HCT116 (cell line): ENCODE measurements around the gene SHC2. TPM values are rescaled to one million over a fixed set of nuclear protein-coding genes. Genes with fewer than 3 reads are reported as not detected.

Source experiments
- ATAC-seq: fragments of 200-7000 bp; cut with Tn5 transposase; 2 replicates; pipeline ENCODE4 v1.9.1; 2020; ENCODE audit warnings: mild to moderate bottlenecking, moderate library complexity
- BruUV-seq: library from RNA; stranded (reverse); fragments of 400-500 nt; replicated peaks from 2 replicates; lab custom pipeline; 2021; lab: Mats Ljungman, UMichigan
- CTCF ChIA-PET: fragments of 300-600 bp; sonication (Branson Sonifier 250); formaldehyde crosslinking; loops from one replicate; lab custom pipeline; 2021; ENCODE audit warnings: antibody characterized with exemption; lab: Charles Lee
- POLR2A ChIA-PET: fragments of 300-600, 350-600 bp; sonication (Branson Sonifier 250); formaldehyde crosslinking; loops from one replicate; lab custom pipeline; 2021; ENCODE audit warnings: antibody characterized with exemption; lab: Charles Lee
- RAD21 ChIA-PET, 2 experiments: fragments of 300-600 bp; sonication (Branson Sonifier 250); formaldehyde crosslinking; loops; one replicate each; lab custom pipeline; 2023; ENCODE audit warnings: low total read pairs in 2 of 2; ENCODE audit not compliant: uncharacterized antibody in 2 of 2, unreplicated experiment in 2 of 2, low non-redundant PET in 1 of 2; lab: Charles Lee
- DNase-seq: peaks from one replicate; pipeline ENCODE4 v3.0.0-alpha.2; 2010; ENCODE audit warnings: low read depth, low spot score
- H2AFZ ChIP-seq: fragments of 200-600 bp; shearing (Covaris generic), sonication (generic); 2 replicates; pipeline ENCODE4 v1.6.1; 2017; ENCODE audit warnings: low read depth, mixed run types, mixed read lengths, antibody characterized with exemption, low read length; ENCODE audit not compliant: poor library complexity, severe bottlenecking
- H3K27ac ChIP-seq: 2 replicates; pipeline ENCODE4 v1.5.1; 2012; ENCODE audit warnings: low read depth, low read length
- H3K27me3 ChIP-seq: fragments of 200-600 bp; sonication (generic); 2 replicates; pipeline ENCODE4 v1.6.1; 2016; ENCODE audit warnings: mixed run types, low read length, mixed read lengths; ENCODE audit not compliant: insufficient read depth
- H3K36me3 ChIP-seq, 2 experiments: fragments of 200-500 bp in 1 of 2; fragments of 200-600 bp in 1 of 2; sonication (Bioruptor generic) in 1 of 2; sonication (generic) in 1 of 2; 2 replicates each; pipeline versions ENCODE4 v1.5.1 to v1.6.1; 2014 to 2016; ENCODE audit warnings: low read length in 2 of 2, inconsistent platforms in 1 of 2, mixed read lengths in 1 of 2, mixed run types in 1 of 2; ENCODE audit not compliant: insufficient read depth in 2 of 2, control insufficient read depth in 1 of 2
- H3K4me1 ChIP-seq, 2 experiments: fragments of 200-600 bp in 1 of 2; sonication (generic) in 1 of 2; 2 replicates each; pipeline versions ENCODE4 v1.5.1 to v1.6.1; 2012 to 2017; ENCODE audit warnings: low read length in 2 of 2, inconsistent platforms in 1 of 2, mild to moderate bottlenecking in 1 of 2, mixed read lengths in 1 of 2, mixed run types in 1 of 2, moderate library complexity in 1 of 2; ENCODE audit not compliant: insufficient read depth in 2 of 2, control insufficient read depth in 1 of 2
- H3K4me2 ChIP-seq: fragments of 200-600 bp; sonication (generic); 2 replicates; pipeline ENCODE4 v1.6.1; 2017; ENCODE audit warnings: mixed run types, low read length, mixed read lengths
- H3K4me3 ChIP-seq, 2 experiments: fragments of 200-600 bp in 1 of 2; sonication (generic) in 1 of 2; replicated peaks in 1 of 2; 2 replicates each; pipeline ENCODE4 v1.5.1; 2011 to 2016; ENCODE audit warnings: low read length in 2 of 2, control low read depth in 1 of 2, low read depth in 1 of 2, mild to moderate bottlenecking in 1 of 2, mixed read lengths in 1 of 2, mixed run types in 1 of 2
- H3K79me2 ChIP-seq: fragments of 200-600 bp; sonication (generic); 2 replicates; pipeline ENCODE4 v1.6.1; 2017; ENCODE audit warnings: mild to moderate bottlenecking, mixed run types, low read length, moderate library complexity, mixed read lengths; ENCODE audit not compliant: insufficient read depth
- H3K9ac ChIP-seq: fragments of 200-600 bp; sonication (generic); 2 replicates; pipeline ENCODE4 v1.6.1; 2016; ENCODE audit warnings: low read length, mixed read lengths
- H3K9me2 ChIP-seq: fragments of 200-600 bp; sonication (generic), shearing (Covaris generic); 2 replicates; pipeline ENCODE4 v1.6.1; 2017; ENCODE audit warnings: mixed run types, mild to moderate bottlenecking, moderate library complexity; ENCODE audit not compliant: insufficient read depth
- H3K9me3 ChIP-seq, 2 experiments: fragments of 200-500 bp in 1 of 2; fragments of 200-600 bp in 1 of 2; sonication (Bioruptor generic) in 1 of 2; sonication (generic) in 1 of 2; 2 replicates each; pipeline ENCODE4 v1.6.1; 2014 to 2017; ENCODE audit warnings: low read length in 2 of 2, mixed read lengths in 2 of 2, inconsistent platforms in 1 of 2, low read depth in 1 of 2, mild to moderate bottlenecking in 1 of 2, mixed run types in 1 of 2, moderate library complexity in 1 of 2; ENCODE audit not compliant: control insufficient read depth in 1 of 2, insufficient read depth in 1 of 2
- H4K20me1 ChIP-seq: fragments of 200-600 bp; sonication (generic), shearing (Covaris generic); 2 replicates; pipeline ENCODE4 v1.6.1; 2017; ENCODE audit warnings: mixed run types, mild to moderate bottlenecking, moderate library complexity; ENCODE audit not compliant: insufficient read depth
- CEBPB ChIP-seq: IDR thresholded peaks from 2 replicates; pipeline ENCODE4 v1.6.1; 2012; ENCODE audit warnings: low read depth
- EGR1 ChIP-seq: IDR thresholded peaks from 2 replicates; pipeline ENCODE4 v1.6.1; 2012; ENCODE audit warnings: low read depth
- ELF1 ChIP-seq: IDR thresholded peaks from 2 replicates; pipeline ENCODE4 v1.6.1; 2012; ENCODE audit warnings: low read depth, borderline replicate concordance
- FOSL1 ChIP-seq: IDR thresholded peaks from 2 replicates; pipeline ENCODE4 v1.6.1; 2012; ENCODE audit warnings: low read depth
- JUND ChIP-seq: IDR thresholded peaks from 2 replicates; pipeline ENCODE4 v1.6.1; 2012
- POLR2AphosphoS5 ChIP-seq: IDR thresholded peaks from 2 replicates; pipeline ENCODE4 v1.6.1; 2011; ENCODE audit warnings: mild to moderate bottlenecking, low read depth, low read length, moderate library complexity
- RAD21 ChIP-seq: IDR thresholded peaks from 2 replicates; pipeline ENCODE4 v1.6.1; 2012; ENCODE audit warnings: low read depth, mild to moderate bottlenecking
- SP1 ChIP-seq: IDR thresholded peaks from 2 replicates; pipeline ENCODE4 v1.6.1; 2012; ENCODE audit warnings: low read depth
- SRF ChIP-seq: IDR thresholded peaks from 2 replicates; pipeline ENCODE4 v1.6.1; 2012; ENCODE audit warnings: low read depth
- TCF7L2 ChIP-seq: IDR thresholded peaks from 2 replicates; pipeline ENCODE4 v1.7.0; 2011; ENCODE audit warnings: borderline replicate concordance, inconsistent platforms; ENCODE audit not compliant: insufficient read depth, insufficient read length; ENCODE audit errors: extremely low read depth
- YY1 ChIP-seq: IDR thresholded peaks from 2 replicates; pipeline ENCODE4 v1.6.1; 2011; ENCODE audit warnings: low read length, low read depth, moderate library complexity, mild to moderate bottlenecking; ENCODE audit not compliant: insufficient replicate concordance; ENCODE audit errors: extremely low read depth
- ZFX ChIP-seq: fragments of 450-650 bp; IDR thresholded peaks from 2 replicates; pipeline ENCODE4 v1.6.1; 2017
- ZNF274 ChIP-seq: fragments of 200-500 bp; sonication (Bioruptor generic); IDR thresholded peaks from 2 replicates; pipeline ENCODE4 v1.6.1; 2014; ENCODE audit warnings: mild to moderate bottlenecking, low read depth, low read length, inconsistent platforms
- intact Hi-C: fragments of 100-400 bp; cut with micrococcal nuclease; formaldehyde crosslinking; loops from 2 replicates; pipeline ENCODE4 v1.10.0; 2022
- total RNA-seq: library from RNA; stranded (reverse); gene quantifications from one replicate; pipeline ENCODE4 v1.2.1, GENCODE V29; 2021; ENCODE audit not compliant: unreplicated experiment
- TF ChIP-seq, protein P1 (sequence below), 3 experiments: fragments of 200-600 bp in 1 of 3; sonication (generic) in 1 of 3; IDR thresholded peaks in 2 of 3; conservative IDR thresholded peaks in 1 of 3; 2 replicates each; pipeline ENCODE4 v1.5.1; 2012 to 2017; ENCODE audit warnings: low read depth in 2 of 3, low read length in 2 of 3, antibody characterized with exemption in 1 of 3, borderline replicate concordance in 1 of 3, control low read depth in 1 of 3, mild to moderate bottlenecking in 1 of 3, mixed read lengths in 1 of 3, mixed run types in 1 of 3, moderate library complexity in 1 of 3; ENCODE audit not compliant: insufficient read depth in 1 of 3
- TF ChIP-seq, protein P2 (sequence below): IDR thresholded peaks from 2 replicates; pipeline ENCODE4 v1.6.1; 2011; ENCODE audit warnings: mild to moderate bottlenecking, low read length, moderate library complexity; ENCODE audit not compliant: insufficient replicate concordance; ENCODE audit errors: extremely low read depth
- TF ChIP-seq, protein P3 (sequence below): IDR thresholded peaks from 2 replicates; pipeline ENCODE4 v1.6.1; 2012

Gene SHC2
- total RNA-seq, 1 experiment from 2014 or later: 2.5 TPM

DNA sequence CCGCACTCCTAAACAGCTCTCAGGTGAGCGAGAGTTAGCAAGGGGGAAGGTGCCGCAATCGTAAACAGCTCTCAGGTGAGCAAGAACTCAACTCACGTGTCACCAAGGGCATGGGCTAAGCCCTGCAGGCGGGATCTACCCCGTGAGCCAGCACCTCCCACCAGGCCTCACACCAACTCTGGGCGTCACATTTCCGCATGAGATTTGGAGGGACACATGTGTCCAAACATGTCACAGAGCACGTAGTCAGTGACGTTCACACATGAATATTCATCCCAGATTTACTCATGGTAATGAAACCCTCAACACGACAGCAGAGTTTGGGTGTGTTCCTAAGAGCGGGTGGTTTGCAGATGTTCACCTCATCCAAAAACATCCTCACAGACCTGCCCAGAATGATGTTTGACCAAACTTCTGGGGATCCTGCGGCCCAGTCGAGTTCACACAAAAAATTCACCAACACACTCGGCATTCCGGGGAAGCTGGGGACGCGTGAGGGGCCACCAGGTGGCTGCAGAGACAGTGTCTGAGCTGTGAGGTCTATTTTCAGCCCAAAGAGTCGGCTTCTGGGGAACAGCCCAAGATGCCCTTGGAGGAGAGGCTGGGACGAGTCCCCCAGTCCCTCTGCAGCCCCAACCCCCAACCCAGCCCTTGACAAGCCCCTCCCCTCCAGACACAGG, 71.4 kb downstream of the SHC2 start:
- BruUV-seq: no TSS peak

DNA sequence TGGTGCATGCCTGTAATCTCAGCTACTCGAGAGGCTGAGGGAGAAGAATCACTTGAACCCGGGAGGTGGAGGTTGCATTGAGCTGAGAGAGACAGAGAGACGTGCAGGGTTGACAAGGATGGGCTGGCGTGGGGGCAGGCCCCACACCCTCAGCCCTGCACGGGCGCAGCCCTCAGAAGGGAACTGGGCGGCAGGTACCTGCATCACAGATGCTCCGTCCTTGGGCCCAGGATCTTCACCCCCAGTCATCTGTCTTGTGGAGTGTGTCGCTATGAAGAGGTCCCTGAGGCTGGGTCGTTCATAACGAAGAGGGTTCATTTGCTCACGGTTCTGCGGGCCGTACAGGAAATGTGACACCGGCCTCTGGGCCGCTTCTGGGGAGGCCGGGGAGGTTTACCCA, 72.1 kb downstream of the SHC2 start:
- Histone ChIP-seq H3K9ac (no peak overlapping the region), H3K4me2 (no peak overlapping the region), H3K9me3 (peaks cover 0 to 3% of the 10 kb centered on the region in 2 experiments; a peak in 1 of 4 replicates), H3K27me3 (no peaks in the 10 kb centered on the region), H2AFZ (no peak overlapping the region), H3K36me3 (no peaks in the 10 kb centered on the region), H3K79me2 (no peaks in the 10 kb centered on the region), H3K4me1 (no peaks in the 10 kb centered on the region), H3K4me3 (no peak overlapping the region), H3K9me2 (no peaks in the 10 kb centered on the region), H3K27ac (no peak overlapping the region), H4K20me1 (no peaks in the 10 kb centered on the region)
- ChIA-PET RAD21 (no interaction called here), POLR2A (no interaction called here), CTCF (no interaction called here)
- BruUV-seq: no TSS peak
- ATAC-seq (no peak), DNase-seq (no peak)
- intact Hi-C loops: loop anchor here (10.0 kb wide), 1 partner anchor 116 kb away; the partner anchor contains the start of gene TPGS1
- TF ChIP-seq ELF1 (no peak), SP1 (no peak), EGR1 (no peak), TCF7L2 (no peak), JUND (no peak), POLR2AphosphoS5 (no peak), RAD21 (no peak), FOSL1 (no peak), CEBPB (no peak), YY1 (no peak), ZFX (no peak), SRF (no peak)
- TF ChIP-seq, protein P1, sequence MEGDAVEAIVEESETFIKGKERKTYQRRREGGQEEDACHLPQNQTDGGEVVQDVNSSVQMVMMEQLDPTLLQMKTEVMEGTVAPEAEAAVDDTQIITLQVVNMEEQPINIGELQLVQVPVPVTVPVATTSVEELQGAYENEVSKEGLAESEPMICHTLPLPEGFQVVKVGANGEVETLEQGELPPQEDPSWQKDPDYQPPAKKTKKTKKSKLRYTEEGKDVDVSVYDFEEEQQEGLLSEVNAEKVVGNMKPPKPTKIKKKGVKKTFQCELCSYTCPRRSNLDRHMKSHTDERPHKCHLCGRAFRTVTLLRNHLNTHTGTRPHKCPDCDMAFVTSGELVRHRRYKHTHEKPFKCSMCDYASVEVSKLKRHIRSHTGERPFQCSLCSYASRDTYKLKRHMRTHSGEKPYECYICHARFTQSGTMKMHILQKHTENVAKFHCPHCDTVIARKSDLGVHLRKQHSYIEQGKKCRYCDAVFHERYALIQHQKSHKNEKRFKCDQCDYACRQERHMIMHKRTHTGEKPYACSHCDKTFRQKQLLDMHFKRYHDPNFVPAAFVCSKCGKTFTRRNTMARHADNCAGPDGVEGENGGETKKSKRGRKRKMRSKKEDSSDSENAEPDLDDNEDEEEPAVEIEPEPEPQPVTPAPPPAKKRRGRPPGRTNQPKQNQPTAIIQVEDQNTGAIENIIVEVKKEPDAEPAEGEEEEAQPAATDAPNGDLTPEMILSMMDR (IDR thresholded peaks at IDR 0.05 in 2 of 3, conservative IDR thresholded peaks at IDR 0.05 in 1 of 3; ENCODE audit: borderline replicate concordance in 1 of 3, insufficient read depth in 1 of 3, low read depth in 2 of 3, low read length in 2 of 3): no peak
- TF ChIP-seq, protein P2, sequence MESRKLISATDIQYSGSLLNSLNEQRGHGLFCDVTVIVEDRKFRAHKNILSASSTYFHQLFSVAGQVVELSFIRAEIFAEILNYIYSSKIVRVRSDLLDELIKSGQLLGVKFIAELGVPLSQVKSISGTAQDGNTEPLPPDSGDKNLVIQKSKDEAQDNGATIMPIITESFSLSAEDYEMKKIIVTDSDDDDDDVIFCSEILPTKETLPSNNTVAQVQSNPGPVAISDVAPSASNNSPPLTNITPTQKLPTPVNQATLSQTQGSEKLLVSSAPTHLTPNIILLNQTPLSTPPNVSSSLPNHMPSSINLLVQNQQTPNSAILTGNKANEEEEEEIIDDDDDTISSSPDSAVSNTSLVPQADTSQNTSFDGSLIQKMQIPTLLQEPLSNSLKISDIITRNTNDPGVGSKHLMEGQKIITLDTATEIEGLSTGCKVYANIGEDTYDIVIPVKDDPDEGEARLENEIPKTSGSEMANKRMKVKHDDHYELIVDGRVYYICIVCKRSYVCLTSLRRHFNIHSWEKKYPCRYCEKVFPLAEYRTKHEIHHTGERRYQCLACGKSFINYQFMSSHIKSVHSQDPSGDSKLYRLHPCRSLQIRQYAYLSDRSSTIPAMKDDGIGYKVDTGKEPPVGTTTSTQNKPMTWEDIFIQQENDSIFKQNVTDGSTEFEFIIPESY: no peak
- TF ChIP-seq, protein P3, sequence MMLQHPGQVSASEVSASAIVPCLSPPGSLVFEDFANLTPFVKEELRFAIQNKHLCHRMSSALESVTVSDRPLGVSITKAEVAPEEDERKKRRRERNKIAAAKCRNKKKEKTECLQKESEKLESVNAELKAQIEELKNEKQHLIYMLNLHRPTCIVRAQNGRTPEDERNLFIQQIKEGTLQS: no peak

More for the DNA sequence above, 71.4 kb downstream of the SHC2 start:
- intact Hi-C loops: loop anchor here (10.0 kb wide), 1 partner anchor 115 kb away; the partner anchor contains the start of gene TPGS1
- Histone ChIP-seq H3K9me2 (no peaks in the 10 kb centered on the region), H3K4me2 (no peak overlapping the region), H3K27me3 (no peaks in the 10 kb centered on the region), H3K27ac (no peak overlapping the region), H3K9ac (no peak overlapping the region), H3K79me2 (no peaks in the 10 kb centered on the region), H3K4me1 (no peaks in the 10 kb centered on the region), H3K9me3 (peaks cover 0 to 3% of the 10 kb centered on the region in 2 experiments; a peak in 1 of 4 replicates), H4K20me1 (no peaks in the 10 kb centered on the region), H3K36me3 (no peaks in the 10 kb centered on the region), H3K4me3 (no peak overlapping the region), H2AFZ (no peak overlapping the region)
- RAD21 ChIA-PET: no interaction called here
- CTCF ChIA-PET: no interaction called here
- no peak for ATAC-seq
- no peak for TF ChIP-seq ZNF274
- POLR2A ChIA-PET: no interaction called here
- no peak for DNase-seq
